ENCODE data around the gene TNFAIP2.
A peak's percentile ranks its signal among the peaks of the same experiment; 100 is the strongest.

Gene TNFAIP2

GRCh38 chr14:103133210-103134140 lies 10.2 kb downstream of the TNFAIP2 start:
- DNase-seq (ENCODE audit: low read depth in 2 of 3, low spot score in 1 of 3): no peak

GRCh38 chr14:103134405-103134804 lies 11.1 kb downstream of the TNFAIP2 start:
- DNase-seq (ENCODE audit: low read depth in 2 of 3, low spot score in 1 of 3): no peak

- DNase-seq (ENCODE audit: low read depth in 2 of 3, low spot score in 1 of 3): no peak
Measured at GRCh38 chr14:103134919-103135318, 11.7 kb downstream of the TNFAIP2 start.

- DNase-seq (ENCODE audit: low read depth in 2 of 3, low spot score in 1 of 3): no peak
Measured at GRCh38 chr14:103135333-103136260, 12.3 kb downstream of the TNFAIP2 start.

- DNase-seq (ENCODE audit: low read depth in 2 of 3, low spot score in 1 of 3): no peak
Measured at GRCh38 chr14:103136388-103137271, 13.4 kb downstream of the TNFAIP2 start.

- DNase-seq (ENCODE audit: low read depth in 2 of 3, low spot score in 1 of 3): no peak
Measured at GRCh38 chr14:103137689-103138300, 14.5 kb downstream of the TNFAIP2 start.

- no peak for DNase-seq (ENCODE audit: low read depth in 2 of 3, low spot score in 1 of 3)
Measured at GRCh38 chr14:103138301-103139131, 15.3 kb downstream of the TNFAIP2 start.

- no peak for DNase-seq (ENCODE audit: low read depth in 2 of 3, low spot score in 1 of 3)
Measured at GRCh38 chr14:103139132-103140025, 16.1 kb downstream of the TNFAIP2 start.

- DNase-seq (ENCODE audit: low read depth in 2 of 3, low spot score in 1 of 3): no peak
Measured at GRCh38 chr14:103140316-103141109, 17.3 kb downstream of the TNFAIP2 start.

- peak; percentile 19 to 25 (median 23) for DNase-seq (ENCODE audit: low read depth in 2 of 3, low spot score in 1 of 3)
Measured at GRCh38 chr14:103141117-103141796, 18.0 kb downstream of the TNFAIP2 start.

- DNase-seq (ENCODE audit: low read depth in 2 of 3, low spot score in 1 of 3): no peak
Measured at GRCh38 chr14:103142026-103142425, 18.8 kb downstream of the TNFAIP2 start.

- no peak for DNase-seq (ENCODE audit: low read depth in 2 of 3, low spot score in 1 of 3)
Measured at GRCh38 chr14:103142721-103143302, 19.6 kb downstream of the TNFAIP2 start.

- DNase-seq (ENCODE audit: low read depth in 2 of 3, low spot score in 1 of 3): no peak
Measured at GRCh38 chr14:103143506-103143905, 20.2 kb downstream of the TNFAIP2 start.

GRCh38 chr14:103144085-103144484 lies 20.8 kb downstream of the TNFAIP2 start:
- DNase-seq (ENCODE audit: low read depth in 2 of 3, low spot score in 1 of 3): no peak

- no peak for DNase-seq (ENCODE audit: low read depth in 2 of 3, low spot score in 1 of 3)
Measured at GRCh38 chr14:103146141-103146709, 23.0 kb downstream of the TNFAIP2 start.

Data from stimulated activated CD4-positive, alpha-beta T cell treated with anti-CD3 and anti-CD28 coated beads, Interleukin-12 subunit alpha, Interleukin-12 subunit beta, amount 100 ng/mL, for 48 hours (primary cell).